GM23338 (cell line): ENCODE results near the gene ITGB3BP. TPM values are rescaled to one million over a fixed set of nuclear protein-coding genes. Genes with fewer than 3 reads are reported as not detected.
A peak's percentile ranks its signal among the peaks of the same experiment; 100 is the strongest.

ENCODE experiments used
- ATAC-seq: fragments of 200-7000 bp; cut with Tn5 transposase; 3 replicates; pipeline ENCODE4 v1.9.1; 2020
- DNase-seq: peaks from one replicate; pipeline ENCODE4 v3.0.0-alpha.2; 2015; ENCODE audit warnings: low spot score
- H2AFZ ChIP-seq: fragments of 200-600 bp; sonication (generic); 2 replicates; pipeline ENCODE4 v1.8.0; 2016; ENCODE audit warnings: antibody characterized with exemption, mild to moderate bottlenecking, moderate library complexity
- H3F3A ChIP-seq: fragments of 200-600 bp; sonication (generic); replicated peaks from 2 replicates; pipeline ENCODE4 v1.8.0; 2017; ENCODE audit warnings: antibody characterized with exemption, mixed run types, low read depth
- H3K27ac ChIP-seq: fragments of 200-600 bp; sonication (generic); 2 replicates; pipeline ENCODE4 v1.6.1; 2016; ENCODE audit warnings: low read depth
- H3K27me3 ChIP-seq: fragments of 200-600 bp; sonication (generic); 2 replicates; pipeline ENCODE4 v1.8.0; 2016; ENCODE audit warnings: mild to moderate bottlenecking, mixed run types, moderate library complexity; ENCODE audit not compliant: insufficient read depth
- H3K36me3 ChIP-seq: fragments of 200-600 bp; sonication (generic); 2 replicates; pipeline ENCODE4 v1.8.0; 2016; ENCODE audit warnings: mild to moderate bottlenecking; ENCODE audit not compliant: insufficient read depth
- H3K4me1 ChIP-seq: fragments of 200-600 bp; sonication (generic); 2 replicates; pipeline ENCODE4 v1.8.0; 2016; ENCODE audit warnings: mild to moderate bottlenecking, moderate library complexity; ENCODE audit not compliant: insufficient read depth
- H3K4me2 ChIP-seq: fragments of 200-600 bp; sonication (generic); 2 replicates; pipeline ENCODE4 v1.7.1; 2017; ENCODE audit warnings: mixed run types
- H3K4me3 ChIP-seq: fragments of 200-600 bp; sonication (generic); 2 replicates; pipeline ENCODE4 v1.6.1; 2016; ENCODE audit warnings: mixed run types
- H3K79me2 ChIP-seq: fragments of 200-600 bp; sonication (generic); replicated peaks from 2 replicates; pipeline ENCODE4 v1.8.0; 2017; ENCODE audit warnings: mild to moderate bottlenecking; ENCODE audit not compliant: insufficient read depth
- H3K9me2 ChIP-seq: fragments of 200-600 bp; sonication (generic); 2 replicates; pipeline ENCODE4 v1.8.0; 2017; ENCODE audit not compliant: insufficient read depth
- H4K20me1 ChIP-seq: fragments of 200-600 bp; sonication (generic); replicated peaks from 2 replicates; pipeline ENCODE4 v1.8.0; 2017; ENCODE audit warnings: mild to moderate bottlenecking; ENCODE audit not compliant: insufficient read depth
- H3K27ac Mint-ChIP-seq: 2 replicates; pipeline ENCODE4 v1.8.0; 2020; ENCODE audit warnings: inconsistent platforms, mild to moderate bottlenecking, moderate library complexity, mixed read lengths
- H3K27me3 Mint-ChIP-seq: 3 replicates; pipeline ENCODE4 v1.8.0; 2022; ENCODE audit warnings: low read depth, mild to moderate bottlenecking, moderate library complexity, mixed read lengths, inconsistent platforms; ENCODE audit not compliant: insufficient read depth, poor library complexity
- H3K36me3 Mint-ChIP-seq: 3 replicates; pipeline ENCODE4 v1.8.0; 2021; ENCODE audit warnings: low read depth, mild to moderate bottlenecking, inconsistent platforms, moderate library complexity, mixed read lengths
- H3K4me1 Mint-ChIP-seq: 3 replicates; pipeline ENCODE4 v1.8.0; 2020; ENCODE audit warnings: mild to moderate bottlenecking, inconsistent platforms, mixed read lengths
- H3K4me3 Mint-ChIP-seq: 3 replicates; pipeline ENCODE4 v1.8.0; 2021; ENCODE audit warnings: moderate library complexity, mild to moderate bottlenecking, inconsistent platforms, mixed read lengths
- H3K9me3 Mint-ChIP-seq: 3 replicates; pipeline ENCODE4 v1.8.0; 2020; ENCODE audit warnings: moderate library complexity, mild to moderate bottlenecking, inconsistent platforms, mixed read lengths
- CREB1 ChIP-seq: fragments of 250-450 bp; sonication (Bioruptor Pico); IDR thresholded peaks from 2 replicates; pipeline ENCODE4 v1.5.0; 2020; ENCODE audit warnings: low read depth, mild to moderate bottlenecking, moderate library complexity
- CTCF ChIP-seq, 2 experiments: fragments of 200-600 bp in 1 of 2; sonication (generic) in 1 of 2; conservative IDR thresholded peaks; 2 replicates each; pipeline versions ENCODE4 v1.5.1 to v1.6.1; 2016 to 2017; ENCODE audit warnings: antibody characterized with exemption in 2 of 2, low read depth in 2 of 2, mild to moderate bottlenecking in 2 of 2, moderate library complexity in 1 of 2
- ETS1 ChIP-seq: IDR thresholded peaks from 2 replicates; pipeline ENCODE4 v1.6.1; 2016; ENCODE audit warnings: antibody characterized with exemption
- EZH2 ChIP-seq: fragments of 200-600 bp; sonication (generic); IDR thresholded peaks from one replicate; pipeline ENCODE4 v1.8.0; 2017; ENCODE audit warnings: antibody characterized with exemption, mild to moderate bottlenecking, low read depth; ENCODE audit not compliant: unreplicated experiment
- EZH2phosphoT487 ChIP-seq: fragments of 200-600 bp; sonication (generic); IDR thresholded peaks from one replicate; pipeline ENCODE4 v1.8.1; 2018; ENCODE audit warnings: antibody characterized with exemption; ENCODE audit not compliant: unreplicated experiment
- JUNB ChIP-seq: IDR thresholded peaks from one replicate; pipeline ENCODE4 v1.6.1; 2016; ENCODE audit warnings: antibody characterized with exemption; ENCODE audit not compliant: unreplicated experiment
- NANOG ChIP-seq: IDR thresholded peaks from 2 replicates; pipeline ENCODE4 v1.6.1; 2016; ENCODE audit warnings: antibody characterized with exemption, borderline replicate concordance
- POLR2AphosphoS5 ChIP-seq: IDR thresholded peaks from 2 replicates; pipeline ENCODE4 v1.6.1; 2016; ENCODE audit warnings: antibody characterized with exemption, low read depth
- REST ChIP-seq: IDR thresholded peaks from one replicate; pipeline ENCODE4 v1.6.1; 2018; ENCODE audit warnings: antibody characterized with exemption; ENCODE audit not compliant: unreplicated experiment
- STAT1 ChIP-seq: IDR thresholded peaks from one replicate; pipeline ENCODE4 v1.6.1; 2016; ENCODE audit warnings: antibody characterized with exemption; ENCODE audit not compliant: unreplicated experiment
- ZNF114 ChIP-seq: fragments of 250-450 bp; sonication (Bioruptor Pico); IDR thresholded peaks from 2 replicates; pipeline ENCODE4 v1.5.0; 2020; ENCODE audit warnings: mild to moderate bottlenecking, moderate library complexity
- ZNF331 ChIP-seq: fragments of 250-450 bp; sonication (Bioruptor Pico); IDR thresholded peaks from 2 replicates; pipeline ENCODE4 v1.5.0; 2020; ENCODE audit warnings: low read depth, mild to moderate bottlenecking, moderate library complexity
- ZNF462 ChIP-seq: fragments of 250-450 bp; sonication (Bioruptor Pico); IDR thresholded peaks from 2 replicates; pipeline ENCODE4 v1.5.0; 2020; ENCODE audit warnings: mild to moderate bottlenecking, moderate library complexity
- long read RNA-seq: library from polyadenylated mRNA; unstranded; transcript quantifications from one replicate; pipeline ENCODE4 v2.0.0, GENCODE V29; 2020; ENCODE audit not compliant: unreplicated experiment
- polyA plus RNA-seq: library from polyadenylated mRNA; unstranded; fragments of >200 nt; fragmentation: Nextera tagmentation; extraction: Ambion mirVana; gene quantifications from 2 replicates; pipeline ENCODE4 v1.2.1, GENCODE V29; 2016
- total RNA-seq: library from RNA; depleted of rRNA; stranded (reverse); fragments of >200 nt; shearing (Covaris generic); gene quantifications from 2 replicates; pipeline ENCODE4 v1.2.3, GENCODE V29; 2014; rRNA removed

The ITGB3BP gene
- total RNA-seq = 38.4 and 49.4 TPM in 2 replicates
- polyA plus RNA-seq = 95.9 and 101 TPM in 2 replicates
- long read RNA-seq, transcript ITGB3BP-201 (9 exons, 948 nt) = major isoform, 11 of 37 reads
- long read RNA-seq, partial matches to known transcripts = 11 of 37 reads
- long read RNA-seq, other reads (novel, unspliced or antisense) = 10 of 37 reads

- Mint-ChIP-seq H3K27me3 (no peaks in the 10 kb centered on the region), H3K27ac (peak within 1 kb of the TSS; percentile 93), H3K4me3 (peak within 1 kb of the TSS; percentile 95), H3K4me1 (peaks cover 10% of the 10 kb centered on the region; the same call in 2 of the 3 replicates), H3K9me3 (no peaks in the 10 kb centered on the region), H3K36me3 (no peaks in the 10 kb centered on the region)
- H3K4me2 ChIP-seq = peak within 1 kb of the TSS; percentile 86
- H3K4me3 ChIP-seq = peak within 1 kb of the TSS; percentile 64
- peak within 1 kb of the TSS; percentile 95 for H2AFZ ChIP-seq
- peak; percentile 49 for TF ChIP-seq REST
- TF ChIP-seq POLR2AphosphoS5 = peak; percentile 56
- TF ChIP-seq EZH2phosphoT487 = no peak
- peak; percentile 51; the same call in 1 of the 2 replicates for TF ChIP-seq ETS1
- no peak for TF ChIP-seq EZH2
- TF ChIP-seq ZNF331 = no peak
- TF ChIP-seq NANOG = no peak
- TF ChIP-seq STAT1 = no peak
- no peak for TF ChIP-seq CTCF (conservative IDR thresholded peaks at IDR 0.05; ENCODE audit: low read depth in 2 of 2)
- TF ChIP-seq ZNF462 (CRISPR knock-in tag) = no peak
- peak; percentile 83 for TF ChIP-seq CREB1 (CRISPR knock-in tag)
- peak; percentile 92; the same call in 1 of the 2 replicates for TF ChIP-seq ZNF114 (CRISPR knock-in tag)
- no peak for TF ChIP-seq JUNB
- peaks cover 13% of the 10 kb centered on the region; the same call in 1 of the 2 replicates for H3K4me1 ChIP-seq
- ATAC-seq (peak; percentile 99), DNase-seq (peak; percentile 98)
- H3K9me2 ChIP-seq = no peaks in the 10 kb centered on the region
- H3K79me2 ChIP-seq = peaks cover 26% of the 10 kb centered on the region
- H3F3A ChIP-seq = no peaks in the 10 kb centered on the region
- peak within 1 kb of the TSS; percentile 91 for H3K27ac ChIP-seq
- no peaks in the 10 kb centered on the region for H4K20me1 ChIP-seq
- H3K27me3 ChIP-seq = no peaks in the 10 kb centered on the region
- no peaks in the 10 kb centered on the region for H3K36me3 ChIP-seq
Observed at GRCh38 chr1:63522891-63523728, at the start of gene ITGB3BP, which contains the start of gene EFCAB7. TSS of gene ITGB3BP (minus strand) at chr1:63523225. CDS start at chr1:63523133, 92 bp downstream. TSS of gene EFCAB7 (plus strand) at chr1:63523525. CDS start at chr1:63525573, 2,048 bp downstream.
